HUES48 (cell line): ENCODE results near the gene ALKAL2.

Experiments used
- H3K27ac ChIP-seq: one replicate; pipeline ENCODE4 v1.7.0; 2013; ENCODE audit warnings: low read depth, low read length, inconsistent platforms
- H3K27me3 ChIP-seq: 2 replicates; pipeline ENCODE4 v1.6.1; 2013; ENCODE audit warnings: mild to moderate bottlenecking, low read length; ENCODE audit not compliant: control insufficient read depth, insufficient read depth
- H3K36me3 ChIP-seq: 2 replicates; pipeline ENCODE4 v1.6.1; 2013; ENCODE audit warnings: low read length; ENCODE audit not compliant: control insufficient read depth, insufficient read depth
- H3K4me1 ChIP-seq: 2 replicates; pipeline ENCODE4 v1.6.1; 2013; ENCODE audit warnings: mild to moderate bottlenecking, low read length; ENCODE audit not compliant: control insufficient read depth, insufficient read depth
- H3K4me3 ChIP-seq: 2 replicates; pipeline ENCODE4 v1.5.1; 2013; ENCODE audit warnings: mild to moderate bottlenecking, low read depth, low read length
- H3K9ac ChIP-seq: 2 replicates; pipeline ENCODE4 v1.6.1; 2013; ENCODE audit warnings: mild to moderate bottlenecking, low read depth, low read length, moderate library complexity
- H3K9me3 ChIP-seq: 2 replicates; pipeline ENCODE4 v1.6.1; 2013; ENCODE audit warnings: low read length; ENCODE audit not compliant: control insufficient read depth, insufficient read depth

ALKAL2 gene

GRCh38 chr2:257842-258241 lies 30.0 kb downstream of the ALKAL2 start:
- H3K4me3 ChIP-seq, result no peak overlapping the region
- H3K27me3 ChIP-seq, result peaks cover 5% of the 10 kb centered on the region
- H3K9me3 ChIP-seq, result peaks cover 9% of the 10 kb centered on the region
- H3K9ac ChIP-seq, result no peak overlapping the region
- no peak overlapping the region for H3K27ac ChIP-seq
- peaks cover 7% of the 10 kb centered on the region; the same call in 1 of the 2 replicates for H3K36me3 ChIP-seq
- H3K4me1 ChIP-seq, result peaks cover 11% of the 10 kb centered on the region; the same call in 1 of the 2 replicates

GRCh38 chr2:257429-257828 lies 30.5 kb downstream of the ALKAL2 start:
- no peak overlapping the region for H3K4me3 ChIP-seq
- no peak overlapping the region for H3K27ac ChIP-seq
- H3K27me3 ChIP-seq, result 0 out of 2 replicates have a peak, but pooled peaks cover 1% of the 10 kb centered on the region
- peaks cover 7% of the 10 kb centered on the region; the same call in 1 of the 2 replicates for H3K4me1 ChIP-seq
- peaks cover 7% of the 10 kb centered on the region; the same call in 1 of the 2 replicates for H3K36me3 ChIP-seq
- H3K9me3 ChIP-seq, result peaks cover 9% of the 10 kb centered on the region
- no peak overlapping the region for H3K9ac ChIP-seq

GRCh38 chr2:256094-256493 lies 31.8 kb downstream of the ALKAL2 start:
- no peaks in the 10 kb centered on the region for H3K27me3 ChIP-seq
- no peak overlapping the region for H3K27ac ChIP-seq
- H3K9ac ChIP-seq, result no peak overlapping the region
- H3K4me3 ChIP-seq, result no peak overlapping the region
- peaks cover 15% of the 10 kb centered on the region for H3K36me3 ChIP-seq
- peaks cover 3% of the 10 kb centered on the region; the same call in 1 of the 2 replicates for H3K4me1 ChIP-seq
- peaks cover 9% of the 10 kb centered on the region for H3K9me3 ChIP-seq

GRCh38 chr2:255195-255594 lies 32.7 kb downstream of the ALKAL2 start:
- Histone ChIP-seq H3K4me1 (peaks cover 3% of the 10 kb centered on the region; the same call in 1 of the 2 replicates), H3K9ac (no peak overlapping the region), H3K36me3 (peaks cover 19% of the 10 kb centered on the region), H3K27me3 (no peaks in the 10 kb centered on the region), H3K9me3 (peaks cover 9% of the 10 kb centered on the region), H3K4me3 (no peak overlapping the region), H3K27ac (no peak overlapping the region)

GRCh38 chr2:254241-254640 lies 33.6 kb downstream of the ALKAL2 start:
- Histone ChIP-seq H3K36me3 (peaks cover 22% of the 10 kb centered on the region), H3K9me3 (peaks cover 9% of the 10 kb centered on the region), H3K9ac (no peak overlapping the region), H3K27ac (no peak overlapping the region), H3K4me1 (peaks cover 3% of the 10 kb centered on the region; the same call in 1 of the 2 replicates), H3K27me3 (no peaks in the 10 kb centered on the region), H3K4me3 (no peak overlapping the region)

GRCh38 chr2:253202-253638 lies 34.7 kb downstream of the ALKAL2 start:
- peaks cover 6% of the 10 kb centered on the region for H3K9me3 ChIP-seq
- no peak overlapping the region for H3K27ac ChIP-seq
- no peaks in the 10 kb centered on the region for H3K27me3 ChIP-seq
- peaks cover 23% of the 10 kb centered on the region for H3K36me3 ChIP-seq
- H3K4me3 ChIP-seq, result no peak overlapping the region
- H3K9ac ChIP-seq, result no peak overlapping the region
- peaks cover 3% of the 10 kb centered on the region; the same call in 1 of the 2 replicates for H3K4me1 ChIP-seq

- Histone ChIP-seq H3K4me1 (peaks cover 3% of the 10 kb centered on the region; the same call in 1 of the 2 replicates), H3K4me3 (no peak overlapping the region), H3K27me3 (no peaks in the 10 kb centered on the region), H3K9ac (no peak overlapping the region), H3K9me3 (no peaks in the 10 kb centered on the region), H3K36me3 (peaks cover 25% of the 10 kb centered on the region), H3K27ac (no peak overlapping the region)
Measured at GRCh38 chr2:252001-252602, 35.8 kb downstream of the ALKAL2 start.

- Histone ChIP-seq H3K27ac (no peak overlapping the region), H3K4me1 (peaks cover 3% of the 10 kb centered on the region; the same call in 1 of the 2 replicates), H3K4me3 (no peak overlapping the region), H3K9me3 (no peaks in the 10 kb centered on the region), H3K9ac (no peak overlapping the region), H3K27me3 (no peaks in the 10 kb centered on the region), H3K36me3 (peaks cover 37% of the 10 kb centered on the region)
Measured at GRCh38 chr2:249538-250042, 38.3 kb downstream of the ALKAL2 start.

- Histone ChIP-seq H3K36me3 (peaks cover 40% of the 10 kb centered on the region), H3K27ac (no peak overlapping the region), H3K4me3 (no peak overlapping the region), H3K4me1 (0 out of 2 replicates have a peak, but pooled peaks cover 3% of the 10 kb centered on the region), H3K27me3 (no peaks in the 10 kb centered on the region), H3K9ac (no peak overlapping the region), H3K9me3 (no peaks in the 10 kb centered on the region)
Measured at GRCh38 chr2:248724-249123, 39.2 kb downstream of the ALKAL2 start.

- no peaks in the 10 kb centered on the region for H3K4me1 ChIP-seq
- peaks cover 46% of the 10 kb centered on the region for H3K36me3 ChIP-seq
Measured at GRCh38 chr2:246489-247144, 41.3 kb downstream of the ALKAL2 start.

GRCh38 chr2:244547-244946 lies 43.3 kb downstream of the ALKAL2 start:
- H3K4me3 ChIP-seq, result no peak overlapping the region

More at GRCh38 chr2:246489-247144, 41.3 kb downstream of the ALKAL2 start:
- Histone ChIP-seq H3K9ac (no peak overlapping the region), H3K4me3 (no peak overlapping the region), H3K27me3 (no peaks in the 10 kb centered on the region), H3K27ac (no peak overlapping the region), H3K9me3 (no peaks in the 10 kb centered on the region)

More at GRCh38 chr2:244547-244946, 43.3 kb downstream of the ALKAL2 start:
- no peak overlapping the region for H3K9ac ChIP-seq
- H3K4me1 ChIP-seq, result no peaks in the 10 kb centered on the region
- H3K36me3 ChIP-seq, result peaks cover 39% of the 10 kb centered on the region
- no peaks in the 10 kb centered on the region for H3K27me3 ChIP-seq
- no peak overlapping the region for H3K27ac ChIP-seq
- no peaks in the 10 kb centered on the region for H3K9me3 ChIP-seq
